A673 (cell line): ENCODE measurements around the gene ETV3L.

Experiments used
- CTCF ChIP-seq: fragments of 300-800, 200-600 bp; sonication (generic); conservative IDR thresholded peaks from 2 replicates; pipeline ENCODE4 v1.5.1; 2017; ENCODE audit warnings: low read depth, mild to moderate bottlenecking, antibody characterized with exemption, low read length, moderate library complexity, mixed read lengths
- EZH2 ChIP-seq: fragments of 200-600 bp; sonication (generic); IDR thresholded peaks from 2 replicates; pipeline ENCODE4 v1.6.1; 2017; ENCODE audit warnings: borderline replicate concordance, low read depth, mild to moderate bottlenecking, mixed read lengths, antibody characterized with exemption, low read length; ENCODE audit not compliant: poor library complexity, severe bottlenecking

- no peak for TF ChIP-seq CTCF
- no peak for TF ChIP-seq EZH2
Measured at GRCh38 chr1:157144509-157144908, 44.9 kb upstream of the ETV3L start.
